WTC11 (cell line): Measurements from ENCODE around the gene WNT5B. TPM values are rescaled to one million over a fixed set of nuclear protein-coding genes. Genes with fewer than 3 reads are reported as not detected.

ENCODE experiments used
- ATAC-seq: fragments of 200-7000 bp; cut with Tn5 transposase; 2 replicates; pipeline ENCODE4 v1.10.0; 2021; ENCODE audit warnings: mild to moderate bottlenecking, moderate library complexity
- CTCF ChIA-PET: fragments of 300-600 bp; sonication (Branson Sonifier 250); formaldehyde crosslinking; loops from one replicate; lab custom pipeline; 2021; ENCODE audit warnings: antibody characterized with exemption; lab: Charles Lee
- POLR2A ChIA-PET: fragments of 350-600 bp; sonication (Branson Sonifier 250); formaldehyde crosslinking; loops from one replicate; lab custom pipeline; 2021; ENCODE audit warnings: antibody characterized with exemption; lab: Charles Lee
- DNase-seq: peaks from one replicate; pipeline ENCODE4 v3.0.0; 2021; ENCODE audit warnings: low spot score
- H3K27ac Mint-ChIP-seq: 2 replicates; pipeline ENCODE4 v1.8.0; 2021; ENCODE audit warnings: mixed read lengths
- H3K27me3 Mint-ChIP-seq: 2 replicates; pipeline ENCODE4 v1.8.0; 2021; ENCODE audit warnings: low read depth, mild to moderate bottlenecking, moderate library complexity, mixed read lengths
- H3K36me3 Mint-ChIP-seq: 2 replicates; pipeline ENCODE4 v1.8.0; 2021; ENCODE audit warnings: mixed read lengths
- H3K4me1 Mint-ChIP-seq: 2 replicates; pipeline ENCODE4 v1.8.0; 2022; ENCODE audit warnings: mixed read lengths
- H3K4me3 Mint-ChIP-seq: 2 replicates; pipeline ENCODE4 v1.8.0; 2021; ENCODE audit warnings: mild to moderate bottlenecking, moderate library complexity, mixed read lengths
- H3K9me3 Mint-ChIP-seq: 2 replicates; pipeline ENCODE4 v1.8.0; 2021; ENCODE audit warnings: mixed read lengths
- CREB1 ChIP-seq: sonication (generic); formaldehyde crosslinking; IDR thresholded peaks from 2 replicates; pipeline ENCODE4 v1.8.0; 2023; ENCODE audit warnings: mild to moderate bottlenecking, missing genetic modification reagents
- HMGA2 ChIP-seq: fragments of 250-450 bp; sonication (Bioruptor Pico); IDR thresholded peaks from 2 replicates; pipeline ENCODE4 v1.4.0; 2021; ENCODE audit warnings: mild to moderate bottlenecking, moderate library complexity
- IRF2 ChIP-seq: sonication (generic); formaldehyde crosslinking; IDR thresholded peaks from 2 replicates; pipeline ENCODE4 v1.8.0; 2022; ENCODE audit warnings: low read depth, missing genetic modification reagents, borderline replicate concordance
- JUN ChIP-seq: sonication (generic); formaldehyde crosslinking; IDR thresholded peaks from 2 replicates; pipeline ENCODE4 v1.8.0; 2023; ENCODE audit warnings: mild to moderate bottlenecking, missing genetic modification reagents
- MXD4 ChIP-seq: fragments of 250-450 bp; sonication (Bioruptor Pico); IDR thresholded peaks from 2 replicates; pipeline ENCODE4 v1.8.0; 2021; ENCODE audit warnings: mild to moderate bottlenecking, moderate library complexity, borderline replicate concordance
- NFATC4 ChIP-seq: fragments of 250-450 bp; sonication (Bioruptor Pico); IDR thresholded peaks from 2 replicates; pipeline ENCODE4 v1.9.0; 2021; ENCODE audit warnings: mild to moderate bottlenecking
- PRRX2 ChIP-seq: fragments of 250-450 bp; sonication (Bioruptor Pico); IDR thresholded peaks from 2 replicates; pipeline ENCODE4 v1.8.0; 2021; ENCODE audit warnings: mild to moderate bottlenecking
- RORB ChIP-seq: fragments of 250-450 bp; sonication (Bioruptor Pico); IDR thresholded peaks from 2 replicates; pipeline ENCODE4 v1.9.0; 2021; ENCODE audit warnings: mild to moderate bottlenecking
- TCF7 ChIP-seq: sonication (generic); formaldehyde crosslinking; IDR thresholded peaks from 2 replicates; pipeline ENCODE4 v1.8.0; 2022; ENCODE audit warnings: mild to moderate bottlenecking, low read depth, missing genetic modification reagents, moderate library complexity
- TEAD4 ChIP-seq: sonication (generic); formaldehyde crosslinking; IDR thresholded peaks from 2 replicates; pipeline ENCODE4 v1.8.0; 2022; ENCODE audit warnings: mild to moderate bottlenecking, missing genetic modification reagents
- ZNF317 ChIP-seq: sonication (generic); formaldehyde crosslinking; IDR thresholded peaks from 2 replicates; pipeline ENCODE4 v1.8.1; 2023; ENCODE audit warnings: low read depth, mild to moderate bottlenecking, moderate library complexity, missing genetic modification reagents, borderline replicate concordance
- total RNA-seq: library from RNA; stranded (reverse); gene quantifications from 3 replicates; pipeline ENCODE4 v1.2.3, GENCODE V29; 2021
- TF ChIP-seq, protein P1 (sequence below): sonication (generic); formaldehyde crosslinking; IDR thresholded peaks from 2 replicates; pipeline ENCODE4 v1.8.1; 2022; ENCODE audit warnings: mild to moderate bottlenecking, moderate library complexity, missing genetic modification reagents
- TF ChIP-seq, protein P2 (sequence below): sonication (generic); formaldehyde crosslinking; IDR thresholded peaks from 2 replicates; pipeline ENCODE4 v1.8.1; 2023; ENCODE audit warnings: mild to moderate bottlenecking, missing genetic modification reagents
- TF ChIP-seq, protein P3 (sequence below): fragments of 200-600 bp; IDR thresholded peaks from 2 replicates; pipeline ENCODE4 v1.8.0; 2022; ENCODE audit warnings: antibody characterized with exemption
- TF ChIP-seq, protein P4 (sequence below): sonication (generic); formaldehyde crosslinking; IDR thresholded peaks from 2 replicates; pipeline ENCODE4 v1.8.1; 2023; ENCODE audit warnings: mild to moderate bottlenecking, missing genetic modification reagents
- TF ChIP-seq, protein P5 (sequence below): sonication (generic); formaldehyde crosslinking; IDR thresholded peaks from 2 replicates; pipeline ENCODE4 v1.8.1; 2022; ENCODE audit warnings: low read depth, mild to moderate bottlenecking, moderate library complexity, missing genetic modification reagents, borderline replicate concordance
- TF ChIP-seq, protein P6 (sequence below): sonication (generic); formaldehyde crosslinking; conservative IDR thresholded peaks from 2 replicates; pipeline ENCODE4 v1.8.1; 2023; ENCODE audit warnings: mild to moderate bottlenecking, low read depth, missing genetic modification reagents, moderate library complexity
- TF ChIP-seq, protein P7 (sequence below): fragments of 250-450 bp; sonication (Bioruptor Pico); IDR thresholded peaks from 2 replicates; pipeline ENCODE4 v1.9.0; 2021; ENCODE audit warnings: mild to moderate bottlenecking
- TF ChIP-seq, protein P8 (sequence below): sonication (generic); formaldehyde crosslinking; IDR thresholded peaks from 2 replicates; pipeline ENCODE4 v1.8.0; 2023; ENCODE audit warnings: missing genetic modification reagents

Gene WNT5B
- total RNA-seq, 1 experiment from 2014 or later = 4.5 TPM

DNA sequence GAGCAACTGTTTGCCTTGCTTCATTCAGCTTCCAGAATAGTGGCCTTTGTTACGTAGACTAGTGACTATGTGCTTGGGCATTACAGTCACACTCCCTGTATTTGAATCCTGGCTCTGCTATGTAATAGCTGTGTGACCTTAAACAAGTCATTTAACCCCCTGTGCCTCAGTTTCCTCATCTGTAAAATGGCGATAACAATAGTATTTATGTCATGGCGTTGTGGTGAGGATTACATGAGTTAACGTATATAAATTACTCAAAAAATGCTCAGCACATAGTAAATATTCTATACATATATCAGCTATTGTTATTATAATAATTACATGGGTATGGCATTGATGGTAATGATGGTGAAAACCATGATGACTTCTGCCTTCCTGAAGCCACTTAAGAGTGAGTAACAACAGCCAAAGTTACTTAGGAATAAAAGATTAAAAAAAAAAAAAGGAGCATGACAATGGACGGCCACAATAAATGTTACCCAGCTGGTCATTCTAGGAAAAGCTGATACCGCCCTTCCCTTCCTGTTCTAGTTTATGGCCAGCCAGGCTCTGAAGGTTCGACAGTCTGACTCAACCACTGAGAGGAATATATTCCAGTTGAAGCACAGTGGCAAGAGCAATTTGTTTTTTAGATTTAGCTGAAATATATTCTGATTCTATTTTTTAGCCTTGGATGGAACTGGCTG is 51.9 kb downstream of the WNT5B start (continued):
- TF ChIP-seq MXD4 = no peak
- TF ChIP-seq, protein P1, sequence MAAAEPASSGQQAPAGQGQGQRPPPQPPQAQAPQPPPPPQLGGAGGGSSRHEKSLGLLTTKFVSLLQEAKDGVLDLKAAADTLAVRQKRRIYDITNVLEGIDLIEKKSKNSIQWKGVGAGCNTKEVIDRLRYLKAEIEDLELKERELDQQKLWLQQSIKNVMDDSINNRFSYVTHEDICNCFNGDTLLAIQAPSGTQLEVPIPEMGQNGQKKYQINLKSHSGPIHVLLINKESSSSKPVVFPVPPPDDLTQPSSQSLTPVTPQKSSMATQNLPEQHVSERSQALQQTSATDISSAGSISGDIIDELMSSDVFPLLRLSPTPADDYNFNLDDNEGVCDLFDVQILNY (CRISPR knock-in tag) = no peak
- TF ChIP-seq RORB (CRISPR knock-in tag) = no peak
- no peak for TF ChIP-seq HMGA2
- TF ChIP-seq JUN = no peak
- TF ChIP-seq, protein P2, sequence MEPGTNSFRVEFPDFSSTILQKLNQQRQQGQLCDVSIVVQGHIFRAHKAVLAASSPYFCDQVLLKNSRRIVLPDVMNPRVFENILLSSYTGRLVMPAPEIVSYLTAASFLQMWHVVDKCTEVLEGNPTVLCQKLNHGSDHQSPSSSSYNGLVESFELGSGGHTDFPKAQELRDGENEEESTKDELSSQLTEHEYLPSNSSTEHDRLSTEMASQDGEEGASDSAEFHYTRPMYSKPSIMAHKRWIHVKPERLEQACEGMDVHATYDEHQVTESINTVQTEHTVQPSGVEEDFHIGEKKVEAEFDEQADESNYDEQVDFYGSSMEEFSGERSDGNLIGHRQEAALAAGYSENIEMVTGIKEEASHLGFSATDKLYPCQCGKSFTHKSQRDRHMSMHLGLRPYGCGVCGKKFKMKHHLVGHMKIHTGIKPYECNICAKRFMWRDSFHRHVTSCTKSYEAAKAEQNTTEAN (CRISPR knock-in tag) = no peak
- no peak for TF ChIP-seq IRF2 (CRISPR knock-in tag)
- TF ChIP-seq ZNF317 = no peak

DNA sequence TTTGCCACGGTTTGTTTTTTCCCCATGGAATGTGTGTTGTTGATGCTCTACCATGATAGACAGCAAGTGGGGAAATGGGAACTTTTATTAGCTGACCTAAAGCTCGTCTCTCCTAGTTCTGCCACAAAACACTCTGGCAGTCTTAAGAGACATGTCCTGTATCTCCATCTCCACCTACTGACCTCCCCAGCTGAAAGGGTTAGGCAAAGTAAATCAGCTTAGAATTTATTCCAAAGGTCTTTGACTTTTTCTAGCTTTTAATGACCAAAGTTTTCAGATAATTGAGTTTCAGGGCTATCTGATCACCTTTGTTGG is 52.4 kb downstream of the WNT5B start:
- ChIA-PET POLR2A (interaction anchor here (0.7 to 1.2 kb wide), 2 partner anchors 11 kb away, joined by 3 to 4 read pairs; no protein-coding TSS in a partner anchor), CTCF (interaction anchor here (1.5 to 1.6 kb wide), 2 partner anchors 47 to 109 kb away, joined by 4 to 6 read pairs; no protein-coding TSS in a partner anchor)
- no peaks in the 10 kb centered on the region for H3K27me3 Mint-ChIP-seq
- no peak overlapping the region for H3K4me3 Mint-ChIP-seq
- no peak overlapping the region for H3K27ac Mint-ChIP-seq
- no peaks in the 10 kb centered on the region for H3K9me3 Mint-ChIP-seq
- no peak for ATAC-seq
- H3K4me1 Mint-ChIP-seq = peaks cover 10% of the 10 kb centered on the region
- no peaks in the 10 kb centered on the region for H3K36me3 Mint-ChIP-seq
- no peak for TF ChIP-seq CREB1 (CRISPR knock-in tag)
- no peak for TF ChIP-seq NFATC4 (CRISPR knock-in tag)
- TF ChIP-seq, protein P3, sequence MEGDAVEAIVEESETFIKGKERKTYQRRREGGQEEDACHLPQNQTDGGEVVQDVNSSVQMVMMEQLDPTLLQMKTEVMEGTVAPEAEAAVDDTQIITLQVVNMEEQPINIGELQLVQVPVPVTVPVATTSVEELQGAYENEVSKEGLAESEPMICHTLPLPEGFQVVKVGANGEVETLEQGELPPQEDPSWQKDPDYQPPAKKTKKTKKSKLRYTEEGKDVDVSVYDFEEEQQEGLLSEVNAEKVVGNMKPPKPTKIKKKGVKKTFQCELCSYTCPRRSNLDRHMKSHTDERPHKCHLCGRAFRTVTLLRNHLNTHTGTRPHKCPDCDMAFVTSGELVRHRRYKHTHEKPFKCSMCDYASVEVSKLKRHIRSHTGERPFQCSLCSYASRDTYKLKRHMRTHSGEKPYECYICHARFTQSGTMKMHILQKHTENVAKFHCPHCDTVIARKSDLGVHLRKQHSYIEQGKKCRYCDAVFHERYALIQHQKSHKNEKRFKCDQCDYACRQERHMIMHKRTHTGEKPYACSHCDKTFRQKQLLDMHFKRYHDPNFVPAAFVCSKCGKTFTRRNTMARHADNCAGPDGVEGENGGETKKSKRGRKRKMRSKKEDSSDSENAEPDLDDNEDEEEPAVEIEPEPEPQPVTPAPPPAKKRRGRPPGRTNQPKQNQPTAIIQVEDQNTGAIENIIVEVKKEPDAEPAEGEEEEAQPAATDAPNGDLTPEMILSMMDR = no peak
- no peak for TF ChIP-seq IRF2 (CRISPR knock-in tag)
- TF ChIP-seq, protein P4, sequence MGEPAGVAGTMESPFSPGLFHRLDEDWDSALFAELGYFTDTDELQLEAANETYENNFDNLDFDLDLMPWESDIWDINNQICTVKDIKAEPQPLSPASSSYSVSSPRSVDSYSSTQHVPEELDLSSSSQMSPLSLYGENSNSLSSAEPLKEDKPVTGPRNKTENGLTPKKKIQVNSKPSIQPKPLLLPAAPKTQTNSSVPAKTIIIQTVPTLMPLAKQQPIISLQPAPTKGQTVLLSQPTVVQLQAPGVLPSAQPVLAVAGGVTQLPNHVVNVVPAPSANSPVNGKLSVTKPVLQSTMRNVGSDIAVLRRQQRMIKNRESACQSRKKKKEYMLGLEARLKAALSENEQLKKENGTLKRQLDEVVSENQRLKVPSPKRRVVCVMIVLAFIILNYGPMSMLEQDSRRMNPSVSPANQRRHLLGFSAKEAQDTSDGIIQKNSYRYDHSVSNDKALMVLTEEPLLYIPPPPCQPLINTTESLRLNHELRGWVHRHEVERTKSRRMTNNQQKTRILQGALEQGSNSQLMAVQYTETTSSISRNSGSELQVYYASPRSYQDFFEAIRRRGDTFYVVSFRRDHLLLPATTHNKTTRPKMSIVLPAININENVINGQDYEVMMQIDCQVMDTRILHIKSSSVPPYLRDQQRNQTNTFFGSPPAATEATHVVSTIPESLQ = no peak
- TF ChIP-seq, all 79 proteins: peak for 0
- no peak for DNase-seq

DNA sequence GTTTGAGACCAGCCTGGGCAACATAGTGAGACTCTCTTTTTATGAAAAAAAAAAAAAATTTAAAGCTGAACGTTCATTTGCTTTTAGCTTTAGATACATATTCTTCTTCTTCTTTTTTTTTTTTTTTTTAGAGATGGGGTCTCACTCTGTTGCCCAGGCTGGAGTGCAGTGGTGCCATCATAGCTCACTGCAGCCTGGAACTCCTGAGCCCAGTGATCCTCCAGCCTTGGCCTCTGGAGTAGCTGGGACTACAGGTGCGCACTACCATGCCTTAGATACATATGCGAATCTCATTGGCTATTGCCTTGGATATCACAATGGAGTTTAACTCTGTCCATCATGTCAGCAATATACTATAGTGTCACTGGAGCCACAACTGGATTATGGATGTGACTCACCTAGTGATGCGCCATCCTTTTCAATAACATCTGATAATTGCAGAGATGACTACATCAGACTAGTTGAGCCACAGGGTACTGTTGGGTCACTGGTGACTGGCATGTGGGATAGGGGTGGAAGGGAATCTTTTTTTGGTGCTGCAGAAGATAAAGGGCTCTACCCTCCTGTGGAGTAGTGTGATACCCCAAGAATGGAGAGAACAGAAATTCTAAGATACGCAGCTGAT is 59.2 kb downstream of the WNT5B start:
- Mint-ChIP-seq H3K4me3 (no peak overlapping the region), H3K9me3 (no peaks in the 10 kb centered on the region), H3K4me1 (peaks cover 16% of the 10 kb centered on the region), H3K36me3 (no peaks in the 10 kb centered on the region), H3K27me3 (no peaks in the 10 kb centered on the region; the same call in 1 of the 2 replicates), H3K27ac (no peak overlapping the region)
- ChIA-PET POLR2A (interaction anchor here (0.5 to 0.6 kb wide), 3 partner anchors 88 to 1604 kb away, joined by 3 to 4 read pairs (median 3); no protein-coding TSS in a partner anchor), CTCF (no interaction called here)
- ATAC-seq = no peak
- no peak for DNase-seq
- TF ChIP-seq, protein P5, sequence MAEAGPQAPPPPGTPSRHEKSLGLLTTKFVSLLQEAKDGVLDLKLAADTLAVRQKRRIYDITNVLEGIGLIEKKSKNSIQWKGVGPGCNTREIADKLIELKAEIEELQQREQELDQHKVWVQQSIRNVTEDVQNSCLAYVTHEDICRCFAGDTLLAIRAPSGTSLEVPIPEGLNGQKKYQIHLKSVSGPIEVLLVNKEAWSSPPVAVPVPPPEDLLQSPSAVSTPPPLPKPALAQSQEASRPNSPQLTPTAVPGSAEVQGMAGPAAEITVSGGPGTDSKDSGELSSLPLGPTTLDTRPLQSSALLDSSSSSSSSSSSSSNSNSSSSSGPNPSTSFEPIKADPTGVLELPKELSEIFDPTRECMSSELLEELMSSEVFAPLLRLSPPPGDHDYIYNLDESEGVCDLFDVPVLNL (CRISPR knock-in tag) = no peak
- TF ChIP-seq TEAD4 (CRISPR knock-in tag) (no peak), PRRX2 (no peak), TCF7 (no peak)
- TF ChIP-seq, protein P6, sequence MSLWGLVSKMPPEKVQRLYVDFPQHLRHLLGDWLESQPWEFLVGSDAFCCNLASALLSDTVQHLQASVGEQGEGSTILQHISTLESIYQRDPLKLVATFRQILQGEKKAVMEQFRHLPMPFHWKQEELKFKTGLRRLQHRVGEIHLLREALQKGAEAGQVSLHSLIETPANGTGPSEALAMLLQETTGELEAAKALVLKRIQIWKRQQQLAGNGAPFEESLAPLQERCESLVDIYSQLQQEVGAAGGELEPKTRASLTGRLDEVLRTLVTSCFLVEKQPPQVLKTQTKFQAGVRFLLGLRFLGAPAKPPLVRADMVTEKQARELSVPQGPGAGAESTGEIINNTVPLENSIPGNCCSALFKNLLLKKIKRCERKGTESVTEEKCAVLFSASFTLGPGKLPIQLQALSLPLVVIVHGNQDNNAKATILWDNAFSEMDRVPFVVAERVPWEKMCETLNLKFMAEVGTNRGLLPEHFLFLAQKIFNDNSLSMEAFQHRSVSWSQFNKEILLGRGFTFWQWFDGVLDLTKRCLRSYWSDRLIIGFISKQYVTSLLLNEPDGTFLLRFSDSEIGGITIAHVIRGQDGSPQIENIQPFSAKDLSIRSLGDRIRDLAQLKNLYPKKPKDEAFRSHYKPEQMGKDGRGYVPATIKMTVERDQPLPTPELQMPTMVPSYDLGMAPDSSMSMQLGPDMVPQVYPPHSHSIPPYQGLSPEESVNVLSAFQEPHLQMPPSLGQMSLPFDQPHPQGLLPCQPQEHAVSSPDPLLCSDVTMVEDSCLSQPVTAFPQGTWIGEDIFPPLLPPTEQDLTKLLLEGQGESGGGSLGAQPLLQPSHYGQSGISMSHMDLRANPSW (CRISPR knock-in tag) = no peak
- TF ChIP-seq, protein P7, sequence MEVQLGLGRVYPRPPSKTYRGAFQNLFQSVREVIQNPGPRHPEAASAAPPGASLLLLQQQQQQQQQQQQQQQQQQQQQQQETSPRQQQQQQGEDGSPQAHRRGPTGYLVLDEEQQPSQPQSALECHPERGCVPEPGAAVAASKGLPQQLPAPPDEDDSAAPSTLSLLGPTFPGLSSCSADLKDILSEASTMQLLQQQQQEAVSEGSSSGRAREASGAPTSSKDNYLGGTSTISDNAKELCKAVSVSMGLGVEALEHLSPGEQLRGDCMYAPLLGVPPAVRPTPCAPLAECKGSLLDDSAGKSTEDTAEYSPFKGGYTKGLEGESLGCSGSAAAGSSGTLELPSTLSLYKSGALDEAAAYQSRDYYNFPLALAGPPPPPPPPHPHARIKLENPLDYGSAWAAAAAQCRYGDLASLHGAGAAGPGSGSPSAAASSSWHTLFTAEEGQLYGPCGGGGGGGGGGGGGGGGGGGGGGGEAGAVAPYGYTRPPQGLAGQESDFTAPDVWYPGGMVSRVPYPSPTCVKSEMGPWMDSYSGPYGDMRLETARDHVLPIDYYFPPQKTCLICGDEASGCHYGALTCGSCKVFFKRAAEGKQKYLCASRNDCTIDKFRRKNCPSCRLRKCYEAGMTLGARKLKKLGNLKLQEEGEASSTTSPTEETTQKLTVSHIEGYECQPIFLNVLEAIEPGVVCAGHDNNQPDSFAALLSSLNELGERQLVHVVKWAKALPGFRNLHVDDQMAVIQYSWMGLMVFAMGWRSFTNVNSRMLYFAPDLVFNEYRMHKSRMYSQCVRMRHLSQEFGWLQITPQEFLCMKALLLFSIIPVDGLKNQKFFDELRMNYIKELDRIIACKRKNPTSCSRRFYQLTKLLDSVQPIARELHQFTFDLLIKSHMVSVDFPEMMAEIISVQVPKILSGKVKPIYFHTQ (CRISPR knock-in tag) = no peak
- TF ChIP-seq, protein P8, sequence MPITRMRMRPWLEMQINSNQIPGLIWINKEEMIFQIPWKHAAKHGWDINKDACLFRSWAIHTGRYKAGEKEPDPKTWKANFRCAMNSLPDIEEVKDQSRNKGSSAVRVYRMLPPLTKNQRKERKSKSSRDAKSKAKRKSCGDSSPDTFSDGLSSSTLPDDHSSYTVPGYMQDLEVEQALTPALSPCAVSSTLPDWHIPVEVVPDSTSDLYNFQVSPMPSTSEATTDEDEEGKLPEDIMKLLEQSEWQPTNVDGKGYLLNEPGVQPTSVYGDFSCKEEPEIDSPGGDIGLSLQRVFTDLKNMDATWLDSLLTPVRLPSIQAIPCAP (CRISPR knock-in tag) = no peak
